ENCODE data around the gene DAPK1. TPM values are rescaled to one million over a fixed set of nuclear protein-coding genes. Genes with fewer than 3 reads are reported as not detected.

Gene DAPK1
- total RNA-seq, 1 experiment from 2014 or later = 133 TPM

DNA sequence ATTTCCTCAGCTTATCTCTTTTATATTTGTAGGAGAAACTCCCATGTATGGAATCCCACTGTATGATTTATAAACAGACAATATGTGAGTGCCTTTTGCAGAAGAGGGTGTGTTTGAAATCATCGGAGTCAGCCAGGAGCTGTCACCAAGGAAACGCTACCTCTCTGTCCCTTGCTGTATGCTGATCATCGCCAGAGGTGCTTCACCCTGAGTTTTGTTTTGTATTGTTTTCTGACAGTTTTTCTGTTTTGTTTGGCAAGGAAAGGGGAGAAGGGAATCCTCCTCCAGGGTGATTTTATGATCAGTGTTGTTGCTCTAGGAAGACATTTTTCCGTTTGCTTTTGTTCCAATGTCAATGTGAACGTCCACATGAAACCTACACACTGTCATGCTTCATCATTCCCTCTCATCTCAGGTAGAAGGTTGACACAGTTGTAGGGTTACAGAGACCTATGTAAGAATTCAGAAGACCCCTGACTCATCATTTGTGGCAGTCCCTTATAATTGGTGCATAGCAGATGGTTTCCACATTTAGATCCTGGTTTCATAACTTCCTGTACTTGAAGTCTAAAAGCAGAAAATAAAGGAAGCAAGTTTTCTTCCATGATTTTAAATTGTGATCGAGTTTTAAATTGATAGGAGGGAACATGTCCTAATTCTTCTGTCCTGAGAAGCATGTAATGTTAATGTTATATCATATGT, 210.3 kb downstream of the DAPK1 start:
- H3K36me3 Mint-ChIP-seq (ENCODE audit: insufficient read depth, unreplicated experiment) = peaks cover 27% of the 10 kb centered on the region
- H3K9me3 Mint-ChIP-seq (ENCODE audit: low read depth, unreplicated experiment) = no peaks in the 10 kb centered on the region
- DNase-seq = no peak
- no peak overlapping the region for H3K4me3 Mint-ChIP-seq (ENCODE audit: low read depth, unreplicated experiment)
- BruUV-seq (replicated peaks) = TSS peak; percentile 50
- TF ChIP-seq CTCF (IDR thresholded peaks at IDR 0.05; ENCODE audit: unreplicated experiment) = no peak
- no peaks in the 10 kb centered on the region for H3K27me3 Mint-ChIP-seq (ENCODE audit: unreplicated experiment)
- CTCF ChIA-PET = no interaction called here
- intact Hi-C loops (cut with micrococcal nuclease; ENCODE audit: unreplicated experiment) = no loop called here
- H3K4me1 Mint-ChIP-seq (ENCODE audit: low read depth, unreplicated experiment) = peaks cover 6% of the 10 kb centered on the region
- H3K27ac Mint-ChIP-seq (ENCODE audit: unreplicated experiment) = no peak overlapping the region

GRCh38 chr9:87708546-87708945, 210.9 kb downstream of the DAPK1 start:
- no TSS peak for BruUV-seq (replicated peaks)
- peaks cover 29% of the 10 kb centered on the region for H3K36me3 Mint-ChIP-seq (ENCODE audit: insufficient read depth, unreplicated experiment)
- no peak overlapping the region for H3K27ac Mint-ChIP-seq (ENCODE audit: unreplicated experiment)
- H3K4me3 Mint-ChIP-seq (ENCODE audit: low read depth, unreplicated experiment) = no peak overlapping the region
- intact Hi-C loops (cut with micrococcal nuclease; ENCODE audit: unreplicated experiment) = no loop called here
- H3K9me3 Mint-ChIP-seq (ENCODE audit: low read depth, unreplicated experiment) = no peaks in the 10 kb centered on the region
- CTCF ChIA-PET = no interaction called here
- H3K4me1 Mint-ChIP-seq (ENCODE audit: low read depth, unreplicated experiment) = peaks cover 11% of the 10 kb centered on the region
- DNase-seq = no peak
- TF ChIP-seq CTCF (IDR thresholded peaks at IDR 0.05; ENCODE audit: unreplicated experiment) = no peak
- H3K27me3 Mint-ChIP-seq (ENCODE audit: unreplicated experiment) = no peaks in the 10 kb centered on the region

DNA sequence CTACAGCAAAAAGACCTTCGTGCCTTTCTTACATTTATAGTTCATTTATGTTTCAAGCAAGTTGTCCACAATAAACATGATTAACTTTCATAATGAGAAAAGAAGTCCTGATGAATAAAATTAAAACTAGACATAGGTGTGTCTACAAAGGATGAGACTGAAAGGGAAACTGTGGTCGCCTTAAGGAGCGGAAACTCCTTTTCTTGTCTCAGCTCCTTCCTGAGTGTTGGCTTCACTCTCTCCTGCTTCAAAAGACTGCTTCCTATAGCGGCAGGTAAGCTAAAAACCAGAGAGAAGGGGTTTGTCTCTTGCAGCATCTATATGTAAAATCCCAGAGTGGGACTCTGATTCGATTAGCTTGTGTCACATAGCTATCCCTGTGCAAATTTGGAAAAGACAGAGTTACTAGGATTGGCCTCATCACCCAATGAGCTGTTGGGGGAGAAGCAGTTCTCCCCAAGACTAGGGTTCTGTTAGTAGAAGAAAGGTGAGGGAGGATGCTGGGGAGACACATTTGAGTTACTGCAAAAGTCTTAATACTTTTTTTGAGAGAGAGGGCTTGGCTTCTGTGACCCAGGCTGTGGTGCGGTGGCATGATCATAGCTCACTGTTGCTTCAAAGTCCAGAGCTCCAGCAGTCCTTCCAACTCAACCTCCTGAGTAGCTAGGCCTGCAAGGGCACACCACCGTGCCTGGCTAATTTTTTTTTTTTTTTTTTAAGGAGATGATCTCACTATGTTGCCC, 211.5 kb downstream of the DAPK1 start:
- intact Hi-C loops (cut with micrococcal nuclease; ENCODE audit: unreplicated experiment) = no loop called here
- Mint-ChIP-seq H3K27ac (ENCODE audit: unreplicated experiment) (no peak overlapping the region), H3K4me1 (ENCODE audit: low read depth, unreplicated experiment) (peaks cover 12% of the 10 kb centered on the region), H3K36me3 (ENCODE audit: insufficient read depth, unreplicated experiment) (peaks cover 29% of the 10 kb centered on the region), H3K4me3 (ENCODE audit: low read depth, unreplicated experiment) (no peak overlapping the region), H3K9me3 (ENCODE audit: low read depth, unreplicated experiment) (no peaks in the 10 kb centered on the region), H3K27me3 (ENCODE audit: unreplicated experiment) (no peaks in the 10 kb centered on the region)
- no peak for TF ChIP-seq CTCF (IDR thresholded peaks at IDR 0.05; ENCODE audit: unreplicated experiment)
- BruUV-seq (replicated peaks) = no TSS peak
- no peak for DNase-seq
- CTCF ChIA-PET = interaction anchor here (0.6 kb wide), 1 partner anchor 129 kb away, joined by 4 read pairs; no protein-coding TSS in a partner anchor

DNA sequence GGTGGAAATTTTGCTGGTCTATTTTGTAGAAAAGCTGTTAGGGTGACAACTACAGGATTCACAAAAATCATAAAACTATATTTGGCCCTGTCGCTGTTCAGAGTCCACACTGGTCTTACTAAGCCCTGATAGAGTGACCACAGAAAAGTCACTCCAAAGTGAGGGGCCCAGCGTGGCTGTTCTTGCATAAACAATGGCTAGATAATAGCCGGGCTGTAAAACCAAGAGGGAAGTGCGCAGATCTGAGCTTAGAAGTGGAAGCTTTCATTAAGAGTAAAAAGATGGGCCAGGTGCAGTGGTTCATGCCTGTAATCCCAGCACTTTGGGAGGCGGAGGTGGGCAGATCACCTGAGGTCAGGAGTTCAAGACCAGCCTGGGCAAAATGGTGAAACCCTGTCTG, 212.8 kb downstream of the DAPK1 start:
- DNase-seq = no peak

More for the DNA sequence above, 212.8 kb downstream of the DAPK1 start:
- H3K36me3 Mint-ChIP-seq (ENCODE audit: insufficient read depth, unreplicated experiment) = peaks cover 20% of the 10 kb centered on the region
- H3K27me3 Mint-ChIP-seq (ENCODE audit: unreplicated experiment) = no peaks in the 10 kb centered on the region
- BruUV-seq (replicated peaks) = no TSS peak
- H3K9me3 Mint-ChIP-seq (ENCODE audit: low read depth, unreplicated experiment) = no peaks in the 10 kb centered on the region
- CTCF ChIA-PET = no interaction called here
- H3K4me3 Mint-ChIP-seq (ENCODE audit: low read depth, unreplicated experiment) = no peak overlapping the region
- no peak overlapping the region for H3K27ac Mint-ChIP-seq (ENCODE audit: unreplicated experiment)
- intact Hi-C loops (cut with micrococcal nuclease; ENCODE audit: unreplicated experiment) = no loop called here
- TF ChIP-seq CTCF (IDR thresholded peaks at IDR 0.05; ENCODE audit: unreplicated experiment) = no peak
- peaks cover 20% of the 10 kb centered on the region for H3K4me1 Mint-ChIP-seq (ENCODE audit: low read depth, unreplicated experiment)

All from Calu3 (cell line).